HG03066 (cell line): ENCODE measurements around the gene PRR22.

ENCODE experiments used
- ATAC-seq: cut with Tn5 transposase; IDR thresholded peaks from one replicate; pipeline ENCODE4 v1.9.1; 2021; ENCODE audit warnings: low read depth; ENCODE audit not compliant: unreplicated experiment

Gene PRR22

GRCh38 chr19:5784581-5785147 is at the start of gene PRR22:
PRR22 (minus strand) TSS chr19:5784746; CDS start chr19:5784660, 86 bp downstream.
- ATAC-seq: no peak

- no peak for ATAC-seq
These were observed 48.1 kb upstream of the PRR22 start for GRCh38 chr19:5832527-5833216.

GRCh38 chr19:5832061-5832460 is 47.5 kb upstream of the PRR22 start:
- no peak for ATAC-seq

- ATAC-seq: no peak
These were observed 46.6 kb upstream of the PRR22 start for GRCh38 chr19:5831159-5831558.

GRCh38 chr19:5829567-5830310 is 45.2 kb upstream of the PRR22 start:
- no peak for ATAC-seq

- ATAC-seq: no peak
These were observed 44.4 kb upstream of the PRR22 start for GRCh38 chr19:5828661-5829566.

GRCh38 chr19:5827891-5828660 is 43.5 kb upstream of the PRR22 start:
- ATAC-seq: peak; percentile 55

GRCh38 chr19:5827342-5827890 is 42.9 kb upstream of the PRR22 start:
- ATAC-seq: no peak

GRCh38 chr19:5826531-5827341 is 42.2 kb upstream of the PRR22 start:
- no peak for ATAC-seq

GRCh38 chr19:5825178-5825577 is 40.6 kb upstream of the PRR22 start:
- ATAC-seq: no peak

GRCh38 chr19:5824751-5825150 is 40.2 kb upstream of the PRR22 start:
- no peak for ATAC-seq

- no peak for ATAC-seq
These were observed 39.2 kb upstream of the PRR22 start for GRCh38 chr19:5823579-5824281.

- no peak for ATAC-seq
These were observed 37.8 kb upstream of the PRR22 start for GRCh38 chr19:5822181-5822844.

- ATAC-seq: no peak
These were observed 37.1 kb upstream of the PRR22 start for GRCh38 chr19:5821521-5822180.

- ATAC-seq: no peak
These were observed 36.2 kb upstream of the PRR22 start for GRCh38 chr19:5820785-5821184.

GRCh38 chr19:5818594-5818993 is 34.0 kb upstream of the PRR22 start:
- ATAC-seq: no peak

GRCh38 chr19:5817218-5817617 is 32.7 kb upstream of the PRR22 start:
- ATAC-seq: no peak
